MM.1S (cell line): Measurements from ENCODE around the gene KIAA0040.

Experiments used
- CTCF ChIP-seq: fragments of 300-600 bp; sonication (generic); IDR thresholded peaks from 2 replicates; pipeline ENCODE4 v1.5.1; 2016; ENCODE audit warnings: antibody characterized with exemption, low read length, mixed read lengths
- EZH2phosphoT487 ChIP-seq: fragments of 300-600 bp; sonication (generic); IDR thresholded peaks from 2 replicates; pipeline ENCODE4 v1.6.1; 2018; ENCODE audit warnings: antibody characterized with exemption, low read length

- TF ChIP-seq CTCF = no peak
- TF ChIP-seq EZH2phosphoT487 = no peak
Observed at GRCh38 chr1:175145899-175146528, 46.6 kb downstream of the KIAA0040 start.
